T47D (cell line): ENCODE results near the gene APLN.

Experiments
- DNase-seq, 2 experiments: peaks; one replicate each; pipeline versions ENCODE4 v3.0.0 to v3.0.0-alpha.2; 2011 to 2012; ENCODE audit warnings: low read depth in 1 of 2, low spot score in 1 of 2
- JUND ChIP-seq: IDR thresholded peaks from 2 replicates; pipeline ENCODE4 v1.6.1; 2012; ENCODE audit warnings: low read depth
- in situ Hi-C: cut with HindIII; loops from 2 replicates; pipeline ENCODE4 v1.10.0; 2016; ENCODE audit warnings: low sequenced_read_pairs, low pct_unique_long_range_greater_than_20kb

Gene APLN

DNA sequence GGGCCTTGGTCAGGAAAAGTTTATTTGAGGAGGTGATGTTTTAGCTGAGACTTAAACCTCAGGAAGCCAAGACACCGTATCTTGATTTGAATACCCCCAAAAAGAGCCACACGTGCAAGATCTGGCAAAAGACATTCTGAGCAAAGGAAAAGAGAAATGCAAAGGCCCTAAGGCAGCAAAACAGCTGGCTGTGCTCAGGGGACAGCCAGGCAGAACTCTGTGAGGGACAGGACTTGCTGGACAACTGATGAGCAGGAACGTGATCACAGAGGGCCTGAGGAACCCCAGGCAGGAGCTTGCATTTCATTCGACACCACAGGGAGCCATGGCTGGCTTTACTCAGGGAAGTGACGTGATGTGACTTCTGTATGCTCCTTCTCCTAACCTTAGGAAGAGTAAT lies 58.7 kb downstream of the APLN start:
- no peak for DNase-seq
- in situ Hi-C loops, result no loop called here
- no peak for TF ChIP-seq JUND
